GM12878 (cell line): ENCODE measurements around the gene POU6F2. TPM values are rescaled to one million over a fixed set of nuclear protein-coding genes. Genes with fewer than 3 reads are reported as not detected.

Experiments used
- ATAC-seq: fragments of 200-7000 bp; cut with Tn5 transposase; 3 replicates; pipeline ENCODE4 v1.9.1; 2020; ENCODE audit warnings: mild to moderate bottlenecking, moderate library complexity
- BruUV-seq: library from RNA; stranded (reverse); fragments of 400-500 nt; replicated peaks from 2 replicates; lab custom pipeline; 2021; lab: Mats Ljungman, UMichigan
- CTCF ChIA-PET: fragments of 300-600 bp; sonication (Branson Sonifier 250); formaldehyde crosslinking; extraction: SDS; loops from one replicate; lab custom pipeline; 2021; ENCODE audit warnings: inconsistent platforms; lab: Yijun Ruan, JAX
- POLR2A ChIA-PET: fragments of 350-600 bp; formaldehyde crosslinking; extraction: SDS; loops from one replicate; lab custom pipeline; 2021; ENCODE audit warnings: inconsistent platforms; lab: Charles Lee
- RAD21 ChIA-PET: fragments of 300-600 bp; sonication (Branson Sonifier 250); formaldehyde crosslinking; loops from one replicate; lab custom pipeline; 2023; ENCODE audit warnings: antibody characterized with exemption; ENCODE audit not compliant: unreplicated experiment; lab: Charles Lee
- SMC1A ChIA-PET: fragments of 300-600 bp; sonication (Branson Sonifier 250); formaldehyde crosslinking; loops from one replicate; lab custom pipeline; 2023; ENCODE audit not compliant: unreplicated experiment, uncharacterized antibody; lab: Charles Lee
- DNase-seq: peaks from one replicate; pipeline ENCODE4 v3.0.0-alpha.2; 2011; ENCODE audit warnings: low read depth, low spot score
- FAIRE-seq: peaks from 3 replicates; lab custom pipeline; 2011; peaks lifted over from hg19 to GRCh38; lab: Jason Lieb, UNC
- H2AFZ ChIP-seq: 2 replicates; pipeline ENCODE4 v1.6.0; 2011; ENCODE audit warnings: low read depth, low read length, control low read depth; ENCODE audit not compliant: control insufficient read depth
- H3K27ac ChIP-seq: 2 replicates; pipeline ENCODE4 v1.5.1; 2011; ENCODE audit warnings: control low read depth; ENCODE audit not compliant: control insufficient read depth, insufficient read depth
- H3K27me3 ChIP-seq, 2 experiments: replicated peaks in 1 of 2; 2 replicates each; pipeline versions ENCODE4 v1.6.0 to v1.6.1; 2011; ENCODE audit warnings: low read length in 1 of 2; ENCODE audit not compliant: control insufficient read depth in 2 of 2, insufficient read depth in 2 of 2
- H3K36me3 ChIP-seq, 2 experiments: 2 replicates each; pipeline ENCODE4 v1.5.1; 2011; ENCODE audit warnings: low read length in 1 of 2; ENCODE audit not compliant: control insufficient read depth in 2 of 2, insufficient read depth in 2 of 2
- H3K4me1 ChIP-seq: 2 replicates; pipeline ENCODE4 v1.6.1; 2011; ENCODE audit warnings: mild to moderate bottlenecking, low read length, moderate library complexity, mixed read lengths; ENCODE audit not compliant: control insufficient read depth, insufficient read depth
- H3K4me2 ChIP-seq: 2 replicates; pipeline ENCODE4 v1.6.0; 2011; ENCODE audit warnings: control low read depth; ENCODE audit not compliant: control insufficient read depth, insufficient read depth
- H3K4me3 ChIP-seq: fragments of 200-600 bp; sonication (generic); 2 replicates; pipeline ENCODE4 v1.5.1; 2016
- H3K79me2 ChIP-seq: 2 replicates; pipeline ENCODE4 v1.6.0; 2011; ENCODE audit warnings: low read length; ENCODE audit not compliant: control insufficient read depth, insufficient read depth
- H3K9ac ChIP-seq: 2 replicates; pipeline ENCODE4 v1.8.0; 2011; ENCODE audit warnings: low read length, control low read depth, mixed read lengths; ENCODE audit not compliant: control insufficient read depth, insufficient read depth
- H3K9me3 ChIP-seq: replicated peaks from 3 replicates; pipeline ENCODE4 v1.5.1; 2011; ENCODE audit warnings: mild to moderate bottlenecking, low read length; ENCODE audit not compliant: control insufficient read depth, insufficient read depth
- H4K20me1 ChIP-seq: 2 replicates; pipeline ENCODE4 v1.6.0; 2011; ENCODE audit not compliant: control insufficient read depth, insufficient read depth
- BRCA1 ChIP-seq: IDR thresholded peaks from 2 replicates; pipeline ENCODE4 v1.6.1; 2011; ENCODE audit warnings: low read depth, low read length, improper control_type of control experiment
- ETV6 ChIP-seq, 2 experiments: fragments of 450-650 bp in 1 of 2; IDR thresholded peaks in 1 of 2; conservative IDR thresholded peaks in 1 of 2; 2 replicates each; pipeline ENCODE4 v1.6.1; 2014; ENCODE audit warnings: antibody characterized with exemption in 1 of 2, borderline replicate concordance in 1 of 2, low read depth in 1 of 2, mild to moderate bottlenecking in 1 of 2, moderate library complexity in 1 of 2
- JUND ChIP-seq: IDR thresholded peaks from 2 replicates; pipeline ENCODE4 v1.6.1; 2012; ENCODE audit warnings: low read depth, mild to moderate bottlenecking, low read length, improper control_type of control experiment, moderate library complexity
- LARP7 ChIP-seq: fragments of 450-650 bp; IDR thresholded peaks from 2 replicates; pipeline ENCODE4 v1.6.1; 2017; ENCODE audit warnings: mild to moderate bottlenecking
- MLLT1 ChIP-seq: fragments of 450-650 bp; IDR thresholded peaks from 2 replicates; pipeline ENCODE4 v1.6.1; 2016; ENCODE audit warnings: mild to moderate bottlenecking
- NR2F1 ChIP-seq: fragments of 450-650 bp; conservative IDR thresholded peaks from 2 replicates; pipeline ENCODE4 v1.6.1; 2017; ENCODE audit warnings: mild to moderate bottlenecking
- PML ChIP-seq: IDR thresholded peaks from 2 replicates; pipeline ENCODE4 v1.6.1; 2012; ENCODE audit warnings: low read length, inconsistent platforms
- RB1 ChIP-seq: fragments of 450-650 bp; formaldehyde crosslinking; IDR thresholded peaks from 2 replicates; pipeline ENCODE4 v1.6.1; 2017; ENCODE audit warnings: mild to moderate bottlenecking, borderline replicate concordance
- SMARCA5 ChIP-seq: fragments of 450-650 bp; IDR thresholded peaks from 2 replicates; pipeline ENCODE4 v1.6.1; 2017; ENCODE audit warnings: mild to moderate bottlenecking
- USF1 ChIP-seq: IDR thresholded peaks from 2 replicates; pipeline ENCODE4 v1.6.1; 2011; ENCODE audit warnings: borderline replicate concordance, low read depth, mild to moderate bottlenecking, moderate library complexity, mixed read lengths, low read length; ENCODE audit not compliant: insufficient read depth; ENCODE audit errors: extremely low read length
- ZBTB40 ChIP-seq: fragments of 450-650 bp; IDR thresholded peaks from 2 replicates; pipeline ENCODE4 v1.6.1; 2016; ENCODE audit warnings: mild to moderate bottlenecking, moderate library complexity, borderline replicate concordance
- ZNF24 ChIP-seq: fragments of 450-650 bp; IDR thresholded peaks from 2 replicates; pipeline ENCODE4 v1.6.1; 2017; ENCODE audit warnings: antibody characterized with exemption, mild to moderate bottlenecking
- ZNF592 ChIP-seq: fragments of 450-650 bp; IDR thresholded peaks from 2 replicates; pipeline ENCODE4 v1.6.1; 2017; ENCODE audit warnings: mild to moderate bottlenecking, moderate library complexity
- ZZZ3 ChIP-seq: IDR thresholded peaks from 2 replicates; pipeline ENCODE4 v1.6.1; 2011; ENCODE audit warnings: low read depth; ENCODE audit not compliant: control insufficient read depth, insufficient read length
- WGBS: methylation state at CpG from one replicate; pipeline ENCODE4 v1.1.6; 2016; ENCODE audit warnings: low lambda C conversion rate; ENCODE audit not compliant: insufficient replicate concordance, insufficient coverage; ENCODE audit errors: missing lambda C conversion rate; 5-methylcytosine and 5-hydroxymethylcytosine counted together
- in situ Hi-C: fragments of 300-500 bp; cut with MboI; formaldehyde crosslinking; loops from 9 replicates; pipeline ENCODE4 v1.14.3; 2018; ENCODE audit warnings: mixed read lengths
- intact Hi-C: fragments of 100-400 bp; cut with micrococcal nuclease; formaldehyde crosslinking; loops from one replicate; pipeline ENCODE4 v1.14.2; 2022; ENCODE audit not compliant: unreplicated experiment
- polyA plus RNA-seq, 11 experiments: library from polyadenylated mRNA; depleted of rRNA in 4 of 11; unstranded in 6 of 11; stranded (reverse) in 5 of 11; fragments of >200 nt; fragmentation: Nextera tagmentation in 4 of 11; fragmentation: Illumina TruSeq in 1 of 11; extraction: Ambion mirVana in 4 of 11; extraction: Trizol in 1 of 11; gene quantifications; 1 replicate in 1 of 11; 2 replicates in 10 of 11; pipeline versions ENCODE4 v1.2.1 to v1.2.3, GENCODE V29; 2011 to 2016; ENCODE audit warnings: inconsistent platforms in 2 of 11, missing spikeins in 2 of 11, low read depth in 1 of 11
- total RNA-seq, 4 experiments: library from RNA; depleted of rRNA in 3 of 4; stranded (reverse); fragments of >200 nt in 3 of 4; fragmentation: Illumina TruSeq in 1 of 4; extraction: Trizol in 1 of 4; gene quantifications; 2 replicates each; pipeline versions ENCODE4 v1.2.1 to v1.2.3, GENCODE V29; 2013 to 2021

The POU6F2 gene
- total and polyA plus RNA-seq, 10 of the 15 experiments (the other 5 are each of a cell fraction or from before 2014, with no cell fraction given), result 0.10 TPM; not detected in 9

GRCh38 chr7:39310699-39311098, 333.0 kb downstream of the POU6F2 start:
- DNase-seq, result no peak
- ATAC-seq, result peak; percentile 12; the same call in 1 of the 3 replicates
- TF ChIP-seq SMARCA5, result no peak
- TF ChIP-seq USF1, result no peak
- TF ChIP-seq ETV6 (conservative IDR thresholded peaks at IDR 0.05 in 1 of 2, IDR thresholded peaks at IDR 0.05 in 1 of 2; ENCODE audit: borderline replicate concordance in 1 of 2, low read depth in 1 of 2), result no peak
- no peak for TF ChIP-seq RB1
- TF ChIP-seq PML, result no peak
- no peak for TF ChIP-seq ZNF24
- no peak for TF ChIP-seq LARP7
- no peak for TF ChIP-seq NR2F1
- TF ChIP-seq JUND, result no peak
- TF ChIP-seq ZZZ3, result no peak
- no peak for TF ChIP-seq ZNF592
- TF ChIP-seq BRCA1, result no peak
- no peak for TF ChIP-seq MLLT1
- no peak for TF ChIP-seq ZBTB40
- Histone ChIP-seq H3K27me3 (no peaks in the 10 kb centered on the region), H2AFZ (no peak overlapping the region), H3K4me2 (no peak overlapping the region), H3K27ac (no peak overlapping the region), H3K4me3 (no peak overlapping the region), H3K79me2 (no peaks in the 10 kb centered on the region), H3K9me3 (no peaks in the 10 kb centered on the region), H4K20me1 (no peaks in the 10 kb centered on the region), H3K4me1 (no peaks in the 10 kb centered on the region), H3K36me3 (no peaks in the 10 kb centered on the region), H3K9ac (no peak overlapping the region)
- intact Hi-C loops (no loop called here), in situ Hi-C loops (no loop called here)
- ChIA-PET CTCF (interaction anchor here (0.7 to 2.6 kb wide), 2 partner anchors 63 to 143 kb away, joined by 3 to 9 read pairs; no protein-coding TSS in a partner anchor), SMC1A (interaction anchor here (1.5 to 2.3 kb wide), 2 partner anchors 9 to 11 kb away, joined by 6 to 7 read pairs; no protein-coding TSS in a partner anchor), RAD21 (no interaction called here), POLR2A (no interaction called here)
- WGBS, result 25% methylated on average over 8 of the region's 8 CpGs
- no peak for FAIRE-seq
- BruUV-seq, result no TSS peak
